Measurements from ENCODE around the gene SRD5A2.

SRD5A2 gene

DNA sequence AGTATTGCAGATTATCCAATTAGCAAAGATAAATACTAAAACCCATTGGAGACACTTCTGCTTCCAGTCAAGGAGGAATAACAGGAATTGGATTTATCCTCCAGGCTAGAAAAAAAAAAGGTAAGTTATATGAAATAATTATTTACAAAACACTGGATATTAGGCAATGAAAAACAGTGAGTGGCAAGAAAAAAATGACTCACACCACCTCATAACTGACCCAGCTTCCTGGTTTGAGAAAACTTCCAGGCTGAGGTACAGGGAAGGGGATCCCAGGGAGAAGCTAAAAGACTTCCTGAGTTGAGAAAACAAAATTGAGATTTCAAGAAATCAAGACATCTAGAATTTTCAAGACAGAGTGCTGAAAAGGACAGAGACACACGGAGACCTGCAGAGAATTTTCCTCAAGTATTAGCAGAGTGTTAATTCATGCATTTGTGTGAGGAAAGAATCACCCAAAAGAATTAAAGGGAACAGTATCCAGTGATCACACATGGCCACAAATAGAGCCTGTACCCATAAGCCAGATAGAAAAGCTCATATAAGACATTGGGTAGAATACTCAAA, 17.4 kb downstream of the SRD5A2 start:
- no peaks in the 10 kb centered on the region for H3K27me3 ChIP-seq (ENCODE audit: control insufficient read depth in 1 of 2, insufficient read depth in 2 of 2, low read length in 2 of 2)

DNA sequence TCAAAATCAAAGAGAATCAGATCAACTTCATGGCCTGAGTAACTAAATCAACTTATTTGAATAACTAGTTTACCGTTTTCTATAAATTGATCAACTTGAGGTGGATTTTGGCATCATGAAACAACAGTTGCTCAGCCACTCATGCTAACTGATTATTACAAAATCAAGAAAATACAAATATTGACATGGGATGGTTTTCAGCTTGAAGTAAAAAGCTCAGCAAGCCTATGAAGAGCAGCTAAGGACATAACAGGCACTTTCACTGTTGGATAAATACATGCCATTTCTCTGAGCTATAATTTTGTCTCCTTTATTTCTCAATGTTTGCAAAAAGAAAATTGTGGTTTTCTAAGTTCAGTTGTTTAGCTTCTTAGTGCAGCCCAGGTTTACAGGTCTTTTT, 18.9 kb downstream of the SRD5A2 start:
- Histone ChIP-seq H3K36me3 (ENCODE audit: control insufficient read depth in 2 of 2, insufficient read depth in 2 of 2, low read length in 2 of 2) (no peaks in the 10 kb centered on the region), H3K9me3 (ENCODE audit: control insufficient read depth in 2 of 2, low read length in 2 of 2) (peaks cover 0 to 2% of the 10 kb centered on the region in 2 donors), H3K4me1 (ENCODE audit: control insufficient read depth, insufficient read depth, low read length) (no peaks in the 10 kb centered on the region), H3K4me3 (ENCODE audit: low read length in 2 of 2) (no peak overlapping the region), H3K9ac (ENCODE audit: low read length in 2 of 2) (no peak overlapping the region), H3K27ac (ENCODE audit: low read length) (no peak overlapping the region), H3K27me3 (ENCODE audit: control insufficient read depth in 1 of 2, insufficient read depth in 2 of 2, low read length in 2 of 2) (no peaks in the 10 kb centered on the region)

More for the DNA sequence above, 17.4 kb downstream of the SRD5A2 start:
- Histone ChIP-seq H3K4me1 (ENCODE audit: control insufficient read depth, insufficient read depth, low read length) (no peaks in the 10 kb centered on the region), H3K4me3 (ENCODE audit: low read length in 2 of 2) (no peak overlapping the region), H3K36me3 (ENCODE audit: control insufficient read depth in 2 of 2, insufficient read depth in 2 of 2, low read length in 2 of 2) (no peaks in the 10 kb centered on the region), H3K9ac (ENCODE audit: low read length in 2 of 2) (no peak overlapping the region), H3K27ac (ENCODE audit: low read length) (no peak overlapping the region), H3K9me3 (ENCODE audit: control insufficient read depth in 2 of 2, low read length in 2 of 2) (peaks cover 0 to under 1% of the 10 kb centered on the region in 2 donors)

- no peaks in the 10 kb centered on the region for H3K36me3 ChIP-seq (ENCODE audit: control insufficient read depth in 2 of 2, insufficient read depth in 2 of 2, low read length in 2 of 2)
- H3K27me3 ChIP-seq (ENCODE audit: control insufficient read depth in 1 of 2, insufficient read depth in 2 of 2, low read length in 2 of 2): no peaks in the 10 kb centered on the region
- no peaks in the 10 kb centered on the region for H3K4me1 ChIP-seq (ENCODE audit: control insufficient read depth, insufficient read depth, low read length)
- no peak overlapping the region for H3K27ac ChIP-seq (ENCODE audit: low read length)
- no peak overlapping the region for H3K4me3 ChIP-seq (ENCODE audit: low read length in 2 of 2)
- peaks cover 0 to 2% of the 10 kb centered on the region in 2 donors for H3K9me3 ChIP-seq (ENCODE audit: control insufficient read depth in 2 of 2, low read length in 2 of 2)
- H3K9ac ChIP-seq (ENCODE audit: low read length in 2 of 2): no peak overlapping the region
Observed at GRCh38 chr2:31558401-31559295, 22.1 kb downstream of the SRD5A2 start.

DNA sequence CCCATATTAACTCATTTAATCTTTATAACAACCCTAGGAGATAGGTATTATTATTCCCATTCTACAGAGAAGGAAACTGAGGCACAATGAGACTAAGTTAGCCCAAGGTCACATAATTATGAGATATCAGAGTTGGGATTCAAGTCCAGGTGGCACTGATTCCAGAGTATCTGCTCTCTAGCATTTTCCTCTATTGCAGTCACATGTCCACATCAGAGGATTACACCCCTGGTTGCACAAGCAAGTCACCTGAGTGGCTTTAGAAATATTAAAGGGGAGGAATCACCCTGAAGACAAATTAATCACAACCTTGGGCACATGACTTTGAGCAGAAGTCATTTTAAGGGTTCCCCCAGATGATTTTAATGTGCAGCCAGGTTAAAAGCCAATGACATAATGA, 23.8 kb downstream of the SRD5A2 start:
- Histone ChIP-seq H3K36me3 (ENCODE audit: control insufficient read depth in 2 of 2, insufficient read depth in 2 of 2, low read length in 2 of 2) (no peaks in the 10 kb centered on the region), H3K9me3 (ENCODE audit: control insufficient read depth in 2 of 2, low read length in 2 of 2) (peaks cover 0 to 8% of the 10 kb centered on the region in 2 donors), H3K27ac (ENCODE audit: low read length) (no peak overlapping the region), H3K9ac (ENCODE audit: low read length in 2 of 2) (no peak overlapping the region), H3K4me1 (ENCODE audit: control insufficient read depth, insufficient read depth, low read length) (no peaks in the 10 kb centered on the region), H3K4me3 (ENCODE audit: low read length in 2 of 2) (no peak overlapping the region), H3K27me3 (ENCODE audit: control insufficient read depth in 1 of 2, insufficient read depth in 2 of 2, low read length in 2 of 2) (no peaks in the 10 kb centered on the region)

GRCh38 chr2:31555967-31556706, 24.6 kb downstream of the SRD5A2 start:
- no peaks in the 10 kb centered on the region for H3K27me3 ChIP-seq (ENCODE audit: control insufficient read depth in 1 of 2, insufficient read depth in 2 of 2, low read length in 2 of 2)
- H3K36me3 ChIP-seq (ENCODE audit: control insufficient read depth in 2 of 2, insufficient read depth in 2 of 2, low read length in 2 of 2): no peaks in the 10 kb centered on the region
- H3K9ac ChIP-seq (ENCODE audit: low read length in 2 of 2): no peak overlapping the region
- no peaks in the 10 kb centered on the region for H3K4me1 ChIP-seq (ENCODE audit: control insufficient read depth, insufficient read depth, low read length)
- H3K27ac ChIP-seq (ENCODE audit: low read length): no peak overlapping the region
- H3K4me3 ChIP-seq (ENCODE audit: low read length in 2 of 2): no peak overlapping the region
- H3K9me3 ChIP-seq (ENCODE audit: control insufficient read depth in 2 of 2, low read length in 2 of 2): peaks cover 0 to 8% of the 10 kb centered on the region in 2 donors

- Histone ChIP-seq H3K4me3 (ENCODE audit: low read length in 2 of 2) (no peak overlapping the region), H3K27ac (ENCODE audit: low read length) (no peak overlapping the region), H3K4me1 (ENCODE audit: control insufficient read depth, insufficient read depth, low read length) (no peaks in the 10 kb centered on the region), H3K9ac (ENCODE audit: low read length in 2 of 2) (no peak overlapping the region), H3K36me3 (ENCODE audit: control insufficient read depth in 2 of 2, insufficient read depth in 2 of 2, low read length in 2 of 2) (no peaks in the 10 kb centered on the region), H3K9me3 (ENCODE audit: control insufficient read depth in 2 of 2, low read length in 2 of 2) (peaks cover 0 to 8% of the 10 kb centered on the region in 2 donors), H3K27me3 (ENCODE audit: control insufficient read depth in 1 of 2, insufficient read depth in 2 of 2, low read length in 2 of 2) (no peaks in the 10 kb centered on the region)
Observed at GRCh38 chr2:31553362-31553761, 27.4 kb downstream of the SRD5A2 start.

DNA sequence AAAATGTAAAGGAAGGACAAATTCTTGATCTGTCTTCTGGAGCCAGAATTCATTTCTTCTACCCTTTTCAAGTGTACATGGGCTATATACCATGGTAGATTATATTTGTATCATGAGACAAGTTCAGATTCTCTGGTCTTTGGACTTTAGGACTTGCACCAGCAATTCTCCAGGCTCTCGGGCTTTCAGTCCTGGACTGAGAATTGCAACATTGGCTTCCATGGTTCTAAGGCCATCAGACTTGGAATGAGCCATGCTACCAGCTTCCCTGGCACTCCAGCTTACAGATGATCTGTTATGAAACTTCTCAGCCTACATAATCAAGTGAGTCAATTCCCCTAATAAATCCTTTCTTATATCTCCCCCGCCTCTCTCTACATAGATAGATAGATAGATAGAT, 33.3 kb downstream of the SRD5A2 start:
- Histone ChIP-seq H3K9ac (ENCODE audit: low read length in 2 of 2) (no peak overlapping the region), H3K4me3 (ENCODE audit: low read length in 2 of 2) (no peak overlapping the region), H3K36me3 (ENCODE audit: control insufficient read depth in 2 of 2, insufficient read depth in 2 of 2, low read length in 2 of 2) (no peaks in the 10 kb centered on the region)

GRCh38 chr2:31541853-31542252, 38.9 kb downstream of the SRD5A2 start:
- no peaks in the 10 kb centered on the region for H3K27me3 ChIP-seq (ENCODE audit: control insufficient read depth in 1 of 2, insufficient read depth in 2 of 2, low read length in 2 of 2)
- no peak overlapping the region for H3K4me3 ChIP-seq (ENCODE audit: low read length in 2 of 2)
- no peak overlapping the region for H3K27ac ChIP-seq (ENCODE audit: low read length)
- H3K9ac ChIP-seq (ENCODE audit: low read length in 2 of 2): no peak overlapping the region
- peaks cover 3 to 4% of the 10 kb centered on the region in 2 donors for H3K9me3 ChIP-seq (ENCODE audit: control insufficient read depth in 2 of 2, low read length in 2 of 2)
- no peaks in the 10 kb centered on the region for H3K36me3 ChIP-seq (ENCODE audit: control insufficient read depth in 2 of 2, insufficient read depth in 2 of 2, low read length in 2 of 2)
- no peaks in the 10 kb centered on the region for H3K4me1 ChIP-seq (ENCODE audit: control insufficient read depth, insufficient read depth, low read length)

More for the DNA sequence above, 33.3 kb downstream of the SRD5A2 start:
- Histone ChIP-seq H3K27me3 (ENCODE audit: control insufficient read depth in 1 of 2, insufficient read depth in 2 of 2, low read length in 2 of 2) (no peaks in the 10 kb centered on the region), H3K9me3 (ENCODE audit: control insufficient read depth in 2 of 2, low read length in 2 of 2) (peaks cover 3 to 5% of the 10 kb centered on the region in 2 donors), H3K4me1 (ENCODE audit: control insufficient read depth, insufficient read depth, low read length) (no peaks in the 10 kb centered on the region), H3K27ac (ENCODE audit: low read length) (no peak overlapping the region)

DNA sequence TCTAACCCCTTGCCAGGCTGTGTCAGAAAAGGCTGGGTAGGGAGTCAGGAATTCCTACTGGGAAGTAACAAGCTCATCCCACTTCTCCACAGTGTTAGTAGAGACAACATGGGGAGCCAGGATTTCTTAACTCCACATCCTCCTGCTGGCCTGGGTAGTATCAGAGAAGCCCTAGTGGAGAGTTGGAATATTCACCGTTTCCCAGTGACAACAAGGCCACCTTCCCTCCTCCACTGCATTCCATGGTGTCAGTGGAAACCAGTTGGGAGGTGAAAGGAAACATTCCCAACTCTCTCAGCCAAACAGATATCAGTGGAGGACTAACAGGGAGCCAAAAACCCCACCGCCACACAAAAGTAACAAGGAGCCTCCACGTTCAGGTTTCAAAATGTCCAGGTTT, 41.2 kb downstream of the SRD5A2 start:
- Histone ChIP-seq H3K4me3 (ENCODE audit: low read length in 2 of 2) (no peak overlapping the region), H3K9me3 (ENCODE audit: control insufficient read depth in 2 of 2, low read length in 2 of 2) (peaks cover 3 to 4% of the 10 kb centered on the region in 2 donors), H3K36me3 (ENCODE audit: control insufficient read depth in 2 of 2, insufficient read depth in 2 of 2, low read length in 2 of 2) (no peaks in the 10 kb centered on the region), H3K4me1 (ENCODE audit: control insufficient read depth, insufficient read depth, low read length) (no peaks in the 10 kb centered on the region), H3K27ac (ENCODE audit: low read length) (no peak overlapping the region), H3K9ac (ENCODE audit: low read length in 2 of 2) (no peak overlapping the region), H3K27me3 (ENCODE audit: control insufficient read depth in 1 of 2, insufficient read depth in 2 of 2, low read length in 2 of 2) (no peaks in the 10 kb centered on the region)

DNA sequence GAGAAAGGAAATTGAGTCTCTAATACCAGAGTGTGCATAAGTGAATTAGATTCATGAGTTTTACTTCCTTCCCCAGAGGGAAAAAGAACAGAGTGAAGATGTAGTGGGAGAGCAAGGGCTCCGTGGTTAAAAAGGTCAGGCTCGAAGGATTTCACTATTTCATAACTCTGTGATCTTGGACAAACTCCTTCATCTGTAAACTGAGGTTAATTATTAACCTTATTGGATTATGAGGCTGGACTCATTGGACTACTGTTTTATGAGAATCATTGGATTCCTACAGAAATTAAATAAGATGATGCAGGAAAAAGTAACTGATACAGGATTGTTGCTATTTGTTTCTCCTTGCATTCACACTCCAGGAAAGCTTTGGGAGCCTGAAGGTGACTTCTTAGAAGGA, 45.0 kb downstream of the SRD5A2 start:
- no peaks in the 10 kb centered on the region for H3K4me1 ChIP-seq (ENCODE audit: control insufficient read depth, insufficient read depth, low read length)

More for the DNA sequence above, 45.0 kb downstream of the SRD5A2 start:
- Histone ChIP-seq H3K9me3 (ENCODE audit: control insufficient read depth in 2 of 2, low read length in 2 of 2) (peaks cover 0 to 2% of the 10 kb centered on the region in 2 donors), H3K27ac (ENCODE audit: low read length) (no peak overlapping the region), H3K9ac (ENCODE audit: low read length in 2 of 2) (no peak overlapping the region), H3K36me3 (ENCODE audit: control insufficient read depth in 2 of 2, insufficient read depth in 2 of 2, low read length in 2 of 2) (no peaks in the 10 kb centered on the region), H3K27me3 (ENCODE audit: control insufficient read depth in 1 of 2, insufficient read depth in 2 of 2, low read length in 2 of 2) (peaks cover 0 to 2% of the 10 kb centered on the region in 2 donors), H3K4me3 (ENCODE audit: low read length in 2 of 2) (no peak overlapping the region)

All from stomach smooth muscle (tissue), 2 donors.